A549 treated with GW870086 at 1 μM for 4 hours (cell line): ENCODE data around the gene EFCAB7. TPM values are rescaled to one million over a fixed set of nuclear protein-coding genes. Genes with fewer than 3 reads are reported as not detected.

Experiments used
- total RNA-seq: library from RNA; stranded (reverse); fragments of 200-300 nt; extraction: Qiagen RNA extraction; gene quantifications from 5 replicates; pipeline ENCODE4 v1.2.3, GENCODE V29; 2022; ENCODE audit warnings: low read depth

The EFCAB7 gene
- total RNA-seq, result 1.8 to 3.1 TPM (median 2.8 TPM) in 5 replicates

GRCh38 chr1:63522891-63523728 is at the start of gene EFCAB7, which contains the start of gene ITGB3BP:
TSS of gene EFCAB7 (plus strand) at chr1:63523525. CDS start at chr1:63525573, 2,048 bp downstream.
TSS of gene ITGB3BP (minus strand) at chr1:63523225. CDS start at chr1:63523133, 92 bp downstream.

GRCh38 chr1:63593303-63593885 is 70.1 kb downstream of the EFCAB7 start, which contains the start of gene PGM1:
TSS of gene PGM1 (plus strand) at chr1:63593411. CDS start at chr1:63593489, 78 bp downstream.

Other genes with a start within 250 kb of the EFCAB7 start
- 0.34 to 0.96 TPM (median 0.72 TPM) in 5 replicates for gene FOXD3, start 201.0 kb upstream of the EFCAB7 start, total RNA-seq
- gene ALG6, start 155.9 kb upstream of the EFCAB7 start, total RNA-seq, result 4.0 to 6.4 TPM (median 5.3 TPM) in 5 replicates
- 24.5 to 27.6 TPM (median 26.1 TPM) in 5 replicates for gene ITGB3BP, start 300 bp upstream of the EFCAB7 start, total RNA-seq
- 32.8 to 39.0 TPM (median 37.3 TPM) in 5 replicates for gene PGM1, start 69.9 kb downstream of the EFCAB7 start, total RNA-seq